KOPT-K1 (cell line): ENCODE measurements around the gene NKX1-2.

ENCODE experiments used
- H3K27ac ChIP-seq: fragments of 200-600 bp; sonication (generic); 2 replicates; pipeline ENCODE4 v1.5.1; 2016; ENCODE audit warnings: antibody characterized with exemption, mild to moderate bottlenecking, low read depth, low read length; ENCODE audit not compliant: poor library complexity, severe bottlenecking
- H3K36me3 ChIP-seq: fragments of 200-600 bp; sonication (generic); 2 replicates; pipeline ENCODE4 v1.5.1; 2017; ENCODE audit warnings: antibody characterized with exemption, mild to moderate bottlenecking, low read length, moderate library complexity; ENCODE audit not compliant: insufficient read depth
- H3K9me3 ChIP-seq: fragments of 200-600 bp; sonication (generic); 2 replicates; pipeline ENCODE4 v1.5.1; 2017; ENCODE audit warnings: antibody characterized with exemption, low read length, mild to moderate bottlenecking; ENCODE audit not compliant: insufficient read depth, poor library complexity, severe bottlenecking

NKX1-2 gene

GRCh38 chr10:124465003-124465776 is 15.4 kb upstream of the NKX1-2 start:
- Histone ChIP-seq H3K27ac (no peak overlapping the region), H3K9me3 (no peaks in the 10 kb centered on the region), H3K36me3 (no peaks in the 10 kb centered on the region)

DNA sequence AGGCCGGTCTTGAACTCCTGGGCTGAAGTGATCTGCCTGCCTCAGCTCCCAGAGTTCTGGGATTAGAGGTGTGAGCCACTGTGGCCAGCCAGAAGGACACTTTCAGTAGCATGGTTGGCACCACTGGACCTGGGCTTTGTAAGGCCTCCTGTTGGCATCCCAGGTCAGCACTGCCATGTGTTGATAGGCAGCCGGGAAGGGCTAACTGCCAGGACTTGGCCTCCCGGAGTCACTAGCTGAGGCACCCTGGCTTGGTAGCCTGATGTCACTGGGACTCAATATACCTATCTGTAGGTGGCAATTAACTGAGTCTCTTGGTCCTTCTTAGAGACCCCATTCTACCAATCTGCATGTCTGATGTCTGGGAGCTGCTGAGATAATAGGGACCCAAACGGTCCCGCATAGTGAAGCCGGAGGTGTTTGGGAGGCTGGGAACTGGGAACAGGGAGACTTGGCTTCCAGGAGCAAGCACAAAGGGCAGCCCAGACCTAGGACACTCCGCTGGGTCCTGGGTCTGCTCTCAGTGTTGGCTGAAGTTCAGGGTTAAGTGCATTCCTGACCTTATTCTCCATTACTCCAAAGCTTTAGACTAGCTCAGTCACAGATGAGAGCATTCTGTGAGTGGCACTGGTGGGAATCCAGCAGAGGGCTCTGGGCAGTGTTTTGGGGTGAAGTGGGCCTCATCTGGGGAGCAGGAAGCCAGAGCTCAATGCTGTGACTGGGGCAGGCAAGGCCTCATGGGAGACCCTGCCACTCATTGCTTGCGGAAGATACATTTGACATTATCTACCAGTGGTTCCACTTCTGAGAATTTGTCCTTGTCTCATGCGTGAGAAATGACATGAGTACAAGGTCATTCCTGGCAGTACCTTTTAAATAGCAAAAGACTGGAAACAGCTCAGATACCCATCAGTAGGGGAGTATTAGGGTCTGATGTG is 14.5 kb upstream of the NKX1-2 start:
- Histone ChIP-seq H3K36me3 (no peaks in the 10 kb centered on the region), H3K9me3 (no peaks in the 10 kb centered on the region), H3K27ac (no peak overlapping the region)

- Histone ChIP-seq H3K9me3 (no peaks in the 10 kb centered on the region), H3K36me3 (no peaks in the 10 kb centered on the region), H3K27ac (peak overlapping the region; percentile 65)
Measured at GRCh38 chr10:124462348-124462695, 12.5 kb upstream of the NKX1-2 start.

- H3K9me3 ChIP-seq = no peaks in the 10 kb centered on the region
- H3K36me3 ChIP-seq = no peaks in the 10 kb centered on the region
- H3K27ac ChIP-seq = peak within 1 kb of the TSS; percentile 65
Measured at GRCh38 chr10:124461642-124462347, 12.0 kb upstream of the NKX1-2 start, which contains the start of gene LHPP. Gene LHPP (plus strand): TSS chr10:124461823. CDS start chr10:124461863, 40 bp downstream.

DNA sequence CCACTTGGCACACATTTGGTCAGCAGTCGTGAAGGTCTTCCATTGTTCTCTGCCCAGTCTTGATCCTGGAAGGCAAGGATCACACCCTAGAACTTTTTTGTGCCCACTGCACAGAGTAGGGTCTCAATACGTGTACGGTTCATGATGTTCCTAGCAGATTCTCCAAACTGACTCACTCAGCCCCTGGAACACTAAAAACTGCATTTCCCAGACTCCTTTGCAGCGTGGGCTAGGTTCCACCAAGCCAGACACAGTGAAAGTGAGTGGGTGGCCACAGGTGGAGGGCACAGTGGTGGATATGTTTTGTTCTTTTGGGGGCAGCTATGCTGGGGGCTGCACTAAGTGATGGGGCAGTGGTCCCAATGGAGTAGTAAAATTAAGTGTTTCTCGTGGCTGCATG is 10.3 kb upstream of the NKX1-2 start:
- Histone ChIP-seq H3K36me3 (no peaks in the 10 kb centered on the region), H3K27ac (no peak overlapping the region), H3K9me3 (no peaks in the 10 kb centered on the region)

DNA sequence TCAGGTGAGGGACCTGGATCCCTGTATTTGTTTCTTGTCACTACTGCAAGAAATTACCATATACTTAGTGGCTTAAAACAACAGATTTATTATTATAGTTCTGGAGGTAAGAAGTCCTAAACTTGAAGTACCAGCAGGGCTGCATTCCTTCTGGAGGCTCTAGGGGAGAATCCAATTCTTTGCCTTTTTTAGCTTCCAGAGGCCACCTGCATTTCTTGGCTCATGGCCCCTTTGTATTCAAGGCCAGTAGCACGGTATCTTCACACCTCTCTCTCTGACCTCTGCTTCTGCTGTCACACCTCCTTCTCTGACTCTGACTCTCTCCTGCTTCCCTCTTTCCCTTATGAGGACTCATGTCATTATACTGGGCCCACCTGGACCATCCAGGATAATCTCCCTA is 9.6 kb upstream of the NKX1-2 start:
- no peak overlapping the region for H3K27ac ChIP-seq
- no peaks in the 10 kb centered on the region for H3K36me3 ChIP-seq
- no peaks in the 10 kb centered on the region for H3K9me3 ChIP-seq

DNA sequence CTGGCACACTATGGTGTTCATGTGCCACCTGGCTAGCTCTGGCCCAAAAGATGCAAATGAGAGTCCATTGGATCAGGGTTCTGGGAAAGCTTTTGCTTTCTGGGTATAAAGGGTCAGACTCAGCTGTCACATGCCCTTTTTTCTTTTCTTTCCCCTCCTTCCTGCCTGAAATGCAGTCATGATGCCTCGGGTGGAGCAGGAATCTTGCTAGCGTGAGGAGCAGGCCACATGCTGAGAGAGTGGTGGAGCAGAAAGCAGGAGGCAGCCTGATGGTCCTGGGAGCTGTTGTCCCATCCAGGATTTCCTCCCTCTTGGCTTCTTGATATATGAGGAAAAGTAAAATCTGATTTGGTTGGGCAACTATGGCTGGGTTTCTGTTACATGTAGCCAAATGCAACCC is 9.1 kb upstream of the NKX1-2 start:
- Histone ChIP-seq H3K36me3 (no peaks in the 10 kb centered on the region), H3K9me3 (no peaks in the 10 kb centered on the region), H3K27ac (no peak overlapping the region)

GRCh38 chr10:124458473-124458872 is 8.6 kb upstream of the NKX1-2 start:
- Histone ChIP-seq H3K27ac (no peak overlapping the region), H3K9me3 (no peaks in the 10 kb centered on the region), H3K36me3 (no peaks in the 10 kb centered on the region)

DNA sequence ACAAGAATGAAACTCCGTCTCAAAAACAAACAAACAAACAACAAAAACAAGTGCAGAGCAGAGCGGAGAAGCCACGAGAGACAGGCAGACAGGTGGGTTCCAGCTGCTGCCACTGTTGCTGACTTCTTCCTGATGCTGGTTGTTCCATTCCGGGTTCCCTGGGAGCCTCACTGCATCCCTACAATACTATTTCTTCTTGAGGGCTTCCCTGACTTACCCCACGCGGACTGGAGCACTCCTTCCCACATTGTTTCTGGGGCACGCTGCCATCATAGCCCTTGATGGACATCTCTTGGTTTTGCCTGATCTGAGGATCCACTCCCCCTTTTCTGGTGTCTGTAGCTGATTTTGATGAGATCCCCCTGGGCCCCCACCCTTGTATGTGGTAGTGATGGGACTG is 5.6 kb upstream of the NKX1-2 start:
- H3K27ac ChIP-seq = no peak overlapping the region
- H3K9me3 ChIP-seq = no peaks in the 10 kb centered on the region
- no peaks in the 10 kb centered on the region for H3K36me3 ChIP-seq

DNA sequence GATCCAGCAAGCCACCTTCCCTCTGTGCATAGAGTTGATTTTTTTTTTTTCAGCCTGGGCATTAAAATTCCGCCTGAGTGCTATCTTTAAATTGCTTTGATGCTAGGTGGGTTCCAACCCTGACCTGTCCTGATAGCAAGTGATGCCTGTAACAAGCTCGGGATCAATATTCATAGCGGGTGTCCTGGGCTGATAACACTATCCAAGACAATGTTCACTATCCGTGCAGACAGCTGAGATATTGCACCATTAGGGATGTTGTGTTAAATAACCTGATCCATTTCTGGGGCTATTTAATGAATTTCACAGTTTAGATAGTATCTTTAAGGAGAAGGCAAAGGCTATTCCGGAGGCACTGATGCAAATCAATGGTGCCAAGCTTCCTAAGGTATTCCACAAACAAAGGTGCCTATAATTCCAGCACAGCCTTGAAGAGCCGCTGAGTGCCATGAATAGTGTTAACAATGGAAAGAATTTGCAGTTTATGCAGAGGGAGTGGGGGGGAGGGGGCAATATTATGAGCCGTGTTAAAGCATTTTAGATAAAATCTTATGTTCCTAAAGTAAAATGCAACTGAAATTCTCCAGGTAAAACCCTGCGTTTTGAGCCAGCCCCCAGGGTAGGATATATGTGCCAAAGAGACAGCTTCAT is 4.2 kb upstream of the NKX1-2 start:
- Histone ChIP-seq H3K27ac (no peak overlapping the region), H3K9me3 (peaks cover 2% of the 10 kb centered on the region)

DNA sequence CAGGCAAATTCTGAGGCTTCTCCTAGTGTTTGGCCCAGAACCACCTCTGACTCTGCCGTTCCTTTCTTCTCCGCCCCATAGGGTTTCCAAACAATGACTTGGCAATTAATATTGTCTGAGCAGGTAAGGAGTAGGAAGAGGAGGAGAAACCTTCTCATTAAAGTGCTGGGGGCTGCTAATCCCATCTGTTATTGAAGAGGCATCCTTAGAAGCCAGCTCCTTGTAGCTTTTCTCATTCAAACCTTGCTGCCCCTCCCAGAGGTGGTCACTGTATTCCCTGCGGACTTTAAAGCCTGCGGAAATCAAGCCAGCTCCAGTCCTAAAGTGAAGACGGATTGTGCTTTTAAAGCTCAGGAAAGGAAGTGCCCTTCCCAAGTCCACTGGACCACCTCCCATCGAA is 1.4 kb upstream of the NKX1-2 start:
- peaks cover 15% of the 10 kb centered on the region for H3K9me3 ChIP-seq
- H3K36me3 ChIP-seq = no peaks in the 10 kb centered on the region
- H3K27ac ChIP-seq = no peak overlapping the region

More for the DNA sequence above, 4.2 kb upstream of the NKX1-2 start:
- no peaks in the 10 kb centered on the region for H3K36me3 ChIP-seq

GRCh38 chr10:124450783-124451057 is 885 bp upstream of the NKX1-2 start:
- H3K27ac ChIP-seq = no peak overlapping the region
- no peaks in the 10 kb centered on the region for H3K36me3 ChIP-seq
- H3K9me3 ChIP-seq = peaks cover 15% of the 10 kb centered on the region

- H3K27ac ChIP-seq = no peak overlapping the region
- H3K9me3 ChIP-seq = peaks cover 15% of the 10 kb centered on the region
- H3K36me3 ChIP-seq = no peaks in the 10 kb centered on the region
Measured at GRCh38 chr10:124449170-124450011, 444 bp downstream of the NKX1-2 start.

DNA sequence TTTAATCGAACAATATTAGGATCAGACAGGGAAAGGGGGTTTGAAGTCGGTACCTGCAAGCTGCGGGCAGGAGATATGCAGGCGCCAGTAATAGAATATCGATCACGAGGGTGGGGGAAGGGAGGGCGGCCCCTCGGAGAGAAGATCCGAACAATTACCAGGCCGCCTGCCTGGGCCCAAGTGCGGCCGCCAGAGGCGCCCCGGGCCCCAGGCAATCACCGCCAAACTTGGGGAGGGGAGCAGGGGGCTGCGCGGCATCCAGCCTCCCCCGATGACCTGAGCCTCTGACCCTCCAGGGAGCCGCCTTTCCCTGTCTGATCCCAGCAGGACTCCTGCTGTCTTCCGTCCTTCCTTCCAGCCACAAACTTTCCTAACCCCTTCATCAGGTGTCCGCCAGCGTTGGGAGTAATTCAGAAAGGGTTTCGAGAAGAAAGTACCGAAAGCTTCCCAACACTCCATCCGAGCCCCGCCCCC is 1.1 kb downstream of the NKX1-2 start:
- Histone ChIP-seq H3K27ac (no peak overlapping the region), H3K9me3 (peaks cover 15% of the 10 kb centered on the region), H3K36me3 (no peaks in the 10 kb centered on the region)
